ENCODE results near the gene AMY2B. TPM values are rescaled to one million over a fixed set of nuclear protein-coding genes. Genes with fewer than 3 reads are reported as not detected.
"Not testable (repeated sequence)": the region's sequence is repeated elsewhere in the genome, so short reads cannot be mapped to it uniquely, and the experiment has no call there.

The AMY2B gene
- 0.55 TPM for polyA plus RNA-seq (2013, experiment 1 of 2; ENCODE audit: insufficient read length)
- 1.7 TPM for polyA plus RNA-seq (2013, experiment 2 of 2; ENCODE audit: insufficient read length)

DNA sequence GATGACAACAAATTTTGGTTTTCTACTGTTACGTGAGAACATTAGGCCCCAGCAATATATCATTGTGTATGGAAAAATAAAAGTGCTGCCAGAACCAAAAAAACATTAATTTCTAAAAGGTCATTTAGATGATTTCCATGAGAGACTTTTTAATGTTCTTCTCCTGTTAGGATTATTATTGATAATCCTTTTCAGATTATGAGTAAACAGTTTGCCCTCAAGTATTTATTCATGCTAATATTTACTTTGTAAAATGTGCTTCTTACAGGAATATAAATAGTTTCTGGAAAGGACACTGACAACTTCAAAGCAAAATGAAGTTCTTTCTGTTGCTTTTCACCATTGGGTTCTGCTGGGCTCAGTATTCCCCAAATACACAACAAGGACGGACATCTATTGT lies at the start of gene AMY2B:
Gene AMY2B, plus strand, starts transcription at position 301 of the 400 bp plus-strand sequence. Its CDS starts 14 bp downstream, at position 315.
- DNase-seq, result not testable (repeated sequence)

DNA sequence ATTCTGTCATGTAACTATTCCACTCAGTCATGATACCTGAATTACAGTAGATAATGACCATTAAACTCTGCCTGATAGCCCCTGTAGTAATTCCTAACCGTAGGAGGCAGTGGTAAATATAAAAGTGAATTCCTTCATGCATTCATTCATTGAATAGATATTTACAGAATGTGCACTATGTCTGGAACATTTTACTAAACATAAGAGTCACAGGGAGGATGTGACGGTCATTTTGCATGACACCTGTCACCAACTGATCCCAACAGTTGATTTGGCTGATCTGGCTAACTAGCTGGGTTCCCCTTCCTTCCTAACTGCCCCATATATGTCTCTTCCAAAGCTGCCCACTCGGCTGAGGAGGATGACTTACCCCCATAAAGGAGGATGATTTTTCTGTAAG lies 48.0 kb upstream of the AMY2B start:
- no peak for DNase-seq

DNA sequence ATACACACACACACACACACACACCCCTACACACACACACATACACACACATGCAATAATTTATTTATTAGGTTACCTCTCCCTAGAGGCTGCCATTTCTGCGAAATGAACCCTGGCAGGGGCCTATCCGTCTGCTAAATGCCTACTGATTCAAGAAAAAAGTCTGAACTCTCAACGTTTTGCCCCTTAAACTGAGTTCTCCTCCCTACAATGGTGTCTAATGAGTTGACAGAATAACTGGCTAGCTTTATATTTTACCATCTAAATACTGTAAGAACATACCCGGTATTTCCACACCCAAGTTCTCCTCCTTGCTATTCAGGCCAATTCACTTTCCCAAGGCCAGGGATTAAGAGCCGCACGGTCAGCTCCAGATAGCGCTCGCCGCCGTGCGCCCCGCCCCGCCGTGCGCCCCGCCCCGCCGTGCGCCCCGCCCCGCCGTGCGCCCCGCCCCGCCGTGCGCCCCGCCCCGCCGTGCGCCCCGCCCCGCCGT lies 46.2 kb upstream of the AMY2B start:
- DNase-seq, result peak; percentile 52

DNA sequence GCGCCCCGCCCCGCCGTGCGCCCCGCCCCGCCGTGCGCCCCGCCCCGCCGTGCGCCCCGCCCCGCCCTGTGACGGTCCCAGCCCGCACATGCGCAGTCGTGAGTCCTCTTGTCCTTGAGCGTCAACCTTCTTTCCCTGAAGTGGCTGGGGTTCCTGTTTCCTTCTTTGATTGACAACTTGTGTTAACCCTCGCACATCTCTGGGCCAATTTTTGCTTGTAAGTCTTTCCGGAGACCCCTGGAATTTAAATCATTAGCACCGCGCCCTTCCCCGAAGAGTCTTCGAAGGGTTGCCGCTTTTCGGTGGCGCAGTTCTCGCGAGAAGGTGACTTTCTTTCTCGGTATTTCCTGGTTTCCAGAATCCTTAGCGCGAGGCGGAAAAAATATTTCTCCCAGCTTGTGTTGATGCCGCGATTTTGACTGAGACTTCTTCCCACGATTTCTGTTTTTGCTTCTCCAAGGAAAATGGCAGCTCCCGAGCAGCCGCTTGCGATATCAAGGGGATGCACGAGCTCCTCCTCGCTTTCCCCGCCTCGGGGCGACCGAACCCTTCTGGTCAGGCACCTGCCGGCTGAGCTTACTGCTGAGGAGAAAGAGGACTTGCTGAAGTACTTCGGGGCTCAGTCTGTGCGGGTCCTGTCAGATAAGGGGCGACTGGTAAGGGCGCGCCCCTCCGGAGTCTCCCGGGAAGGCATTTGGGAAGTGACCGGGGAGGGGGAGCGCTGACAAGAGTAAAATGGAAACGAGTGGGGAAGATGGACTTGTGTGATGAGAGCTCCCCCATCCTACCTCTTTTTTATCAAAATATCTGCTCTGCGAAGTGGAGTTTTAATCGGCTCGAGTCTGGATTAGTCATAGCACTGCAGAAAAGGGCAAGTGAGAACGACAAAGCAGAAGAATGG lies 45.5 kb upstream of the AMY2B start, which contains the start of gene RNPC3:
Gene RNPC3, plus strand, starts transcription at position 93 of the 901 bp plus-strand sequence. Its CDS starts 372 bp downstream, at position 465.
- peak; percentile 93 for DNase-seq

DNA sequence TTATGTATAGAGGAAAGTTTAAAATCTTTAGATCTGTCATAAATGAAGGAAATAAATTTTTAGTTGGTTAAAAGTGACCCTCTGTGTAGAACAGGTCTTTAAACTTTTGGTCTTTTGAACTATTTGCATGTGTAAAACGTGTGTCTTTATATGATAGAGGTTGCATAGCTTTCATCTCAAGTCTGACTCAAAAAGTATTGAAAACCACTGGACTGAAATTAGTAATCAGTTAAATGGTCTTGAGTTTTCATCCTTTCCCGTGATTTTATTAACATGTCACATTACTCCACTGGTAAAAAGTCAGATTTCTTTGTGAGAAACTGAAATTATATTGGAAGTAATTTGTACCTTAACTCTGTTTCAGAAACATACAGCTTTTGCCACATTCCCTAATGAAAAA lies 44.1 kb upstream of the AMY2B start:
- no peak for DNase-seq

DNA sequence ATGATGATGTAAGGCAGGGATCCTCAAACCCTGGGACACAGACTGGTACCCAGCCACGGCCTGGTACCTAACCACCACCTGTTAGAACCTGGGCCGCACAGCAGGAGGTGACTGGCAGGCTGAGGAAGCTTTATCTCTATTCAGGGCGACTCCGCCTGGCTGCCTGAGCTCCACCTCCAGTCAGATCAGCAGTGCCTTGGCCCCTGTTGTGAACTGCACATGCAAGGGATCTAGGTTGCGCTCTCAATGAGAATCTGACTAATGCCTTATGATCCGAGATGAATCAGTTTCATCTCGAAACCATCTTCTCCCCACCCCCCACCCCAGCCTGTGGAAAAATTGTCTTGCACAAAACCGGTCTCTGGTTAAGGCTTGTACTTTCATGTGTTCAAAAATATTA lies 41.6 kb upstream of the AMY2B start:
- DNase-seq, result no peak

DNA sequence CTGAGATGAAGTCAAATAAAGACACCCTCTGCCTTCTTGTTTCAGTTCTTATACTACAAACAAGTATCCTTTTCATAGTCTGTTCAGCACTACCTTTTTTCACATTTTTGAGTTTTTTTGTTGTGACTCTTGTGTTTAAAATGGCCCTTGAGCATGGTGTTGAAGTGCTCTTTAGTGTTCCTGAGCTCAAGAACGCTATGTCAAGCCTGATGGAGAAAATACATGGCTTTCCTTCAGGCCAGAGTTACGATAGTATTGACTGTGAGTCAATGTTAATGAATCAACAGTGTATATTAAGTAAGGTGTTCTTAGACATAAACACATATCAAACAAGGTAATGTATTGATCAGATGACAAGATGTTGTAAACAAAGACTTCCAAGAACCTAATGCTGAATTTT lies 33.2 kb upstream of the AMY2B start:
- no peak for DNase-seq

DNA sequence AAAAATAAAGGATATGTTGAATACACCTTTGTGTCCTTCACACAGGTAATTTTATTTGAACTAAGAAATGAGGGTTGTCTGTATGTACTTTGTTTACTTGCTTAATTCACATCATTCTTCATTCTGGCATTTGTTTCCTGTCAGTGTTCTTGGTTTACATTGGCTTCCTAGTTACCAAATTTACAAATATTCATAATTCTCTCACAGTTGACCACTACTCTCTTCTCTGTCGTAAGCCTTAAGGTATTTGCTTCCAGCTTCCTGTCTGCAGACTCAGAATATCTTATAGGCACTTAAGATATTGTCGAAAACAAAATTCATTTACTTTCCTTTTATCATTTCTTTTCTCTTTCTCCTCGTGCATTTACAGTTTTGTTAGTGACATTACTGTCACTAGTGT lies 30.0 kb upstream of the AMY2B start:
- no peak for DNase-seq

DNA sequence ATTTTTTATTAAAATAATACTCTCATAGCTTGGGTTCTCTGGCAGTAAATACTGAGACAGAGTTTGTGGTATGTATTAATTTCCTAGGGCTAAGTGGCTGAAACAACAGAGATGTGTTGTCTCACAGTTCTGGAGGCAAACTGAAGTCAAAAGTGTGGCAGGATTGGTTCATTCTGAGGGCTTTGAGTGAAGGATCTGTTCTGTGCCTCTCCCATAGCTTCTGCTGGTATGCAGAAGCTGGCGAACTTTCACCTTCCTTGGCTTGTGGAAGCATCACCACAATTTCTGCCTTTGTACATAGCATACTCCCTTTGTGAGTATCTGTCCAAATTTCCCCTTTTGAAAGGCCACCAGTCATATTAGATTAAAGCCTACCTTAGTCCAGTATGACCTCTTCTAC lies 24.9 kb upstream of the AMY2B start:
- no peak for DNase-seq

DNA sequence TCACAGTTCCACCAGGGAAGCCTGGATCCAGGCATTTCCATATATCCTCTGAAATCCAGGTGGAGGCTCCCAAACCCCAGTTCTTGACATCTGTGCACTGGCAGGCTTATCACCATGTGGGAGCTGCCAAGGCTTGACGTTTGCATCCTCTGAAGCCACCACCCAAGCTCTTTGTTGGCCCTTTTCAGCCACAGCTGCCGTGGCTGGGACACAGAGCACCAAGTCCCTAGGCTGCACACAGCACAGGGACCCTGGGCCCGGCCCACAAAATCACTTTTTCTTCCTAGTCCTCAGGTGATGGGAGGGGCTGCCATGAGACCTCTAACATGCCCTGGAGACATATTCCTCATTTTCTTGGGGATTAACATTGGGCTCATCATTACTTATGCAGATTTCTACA lies 23.5 kb upstream of the AMY2B start:
- DNase-seq, result no peak

DNA sequence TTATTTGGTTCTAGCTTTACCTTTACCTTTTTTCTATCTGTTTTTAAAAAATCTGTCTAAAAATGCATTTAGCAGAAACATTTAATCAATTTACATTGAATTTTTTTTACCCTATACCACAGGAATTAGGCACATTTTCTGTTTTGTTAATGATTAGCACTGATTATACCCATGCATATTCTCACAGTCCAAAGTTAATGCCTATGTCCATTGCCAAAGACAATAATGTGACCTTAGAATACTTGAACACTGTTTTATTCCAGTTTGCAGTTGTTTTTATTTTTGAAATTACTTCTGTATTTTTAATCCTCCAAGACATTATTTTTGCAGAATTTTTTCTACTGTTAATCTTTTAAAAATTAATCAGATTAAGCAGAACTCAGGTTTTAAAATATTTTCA lies 11.0 kb upstream of the AMY2B start:
- no peak for DNase-seq

DNA sequence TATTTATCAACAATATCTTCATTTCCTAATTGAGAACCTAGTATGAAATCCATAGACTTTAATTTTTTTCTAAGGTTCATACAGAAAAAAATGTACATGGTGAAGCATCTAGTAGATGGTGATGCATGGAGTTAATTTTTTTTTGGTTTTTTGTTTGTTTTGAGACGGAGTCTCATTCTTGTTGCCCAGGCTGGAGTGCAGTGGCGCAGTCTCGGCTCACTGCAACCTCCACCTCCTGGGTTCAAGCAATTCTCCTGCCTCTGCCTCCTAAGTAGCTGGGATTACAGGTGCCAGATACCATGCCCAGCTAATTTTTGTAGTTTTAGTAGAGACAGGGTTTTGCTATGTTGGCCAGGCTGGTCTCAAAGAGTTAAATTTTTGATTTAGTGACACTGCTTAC lies 10.3 kb upstream of the AMY2B start:
- DNase-seq, result not testable (repeated sequence)

DNA sequence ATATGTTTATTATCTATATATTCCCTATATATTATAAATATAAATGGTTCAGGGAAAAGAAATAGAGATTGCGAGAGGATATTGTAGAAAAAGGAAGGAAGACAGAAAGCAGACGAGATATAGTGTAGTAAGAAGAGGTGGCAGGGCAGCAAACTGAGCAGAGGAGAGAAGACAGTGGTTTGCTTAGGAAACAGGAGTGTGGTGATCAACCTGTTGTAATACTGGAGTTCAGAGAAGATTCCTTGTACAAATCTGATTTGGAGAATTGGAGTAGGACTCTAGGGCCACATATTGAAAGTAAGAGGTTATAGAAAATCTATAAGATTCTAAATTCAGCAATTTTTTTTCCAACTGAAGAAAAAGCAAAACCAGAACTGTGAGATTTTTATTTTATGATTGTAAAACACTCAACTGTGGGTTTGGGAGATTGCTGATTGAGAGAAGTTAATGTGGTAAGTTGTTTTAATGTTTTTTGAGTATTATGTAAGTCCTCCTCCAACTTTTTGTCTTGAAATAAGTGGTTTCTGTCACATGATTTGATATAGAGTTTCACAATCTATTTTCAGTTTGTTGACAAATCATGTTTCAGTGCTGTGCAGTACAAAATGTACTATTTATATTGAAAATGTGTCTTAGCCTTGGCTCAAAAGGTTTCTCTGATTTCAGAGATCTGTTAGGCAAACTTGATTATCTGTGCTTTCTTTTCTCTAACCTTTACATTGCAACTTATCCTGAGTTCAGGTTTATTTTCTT lies 9.6 kb upstream of the AMY2B start:
- DNase-seq, result no peak

DNA sequence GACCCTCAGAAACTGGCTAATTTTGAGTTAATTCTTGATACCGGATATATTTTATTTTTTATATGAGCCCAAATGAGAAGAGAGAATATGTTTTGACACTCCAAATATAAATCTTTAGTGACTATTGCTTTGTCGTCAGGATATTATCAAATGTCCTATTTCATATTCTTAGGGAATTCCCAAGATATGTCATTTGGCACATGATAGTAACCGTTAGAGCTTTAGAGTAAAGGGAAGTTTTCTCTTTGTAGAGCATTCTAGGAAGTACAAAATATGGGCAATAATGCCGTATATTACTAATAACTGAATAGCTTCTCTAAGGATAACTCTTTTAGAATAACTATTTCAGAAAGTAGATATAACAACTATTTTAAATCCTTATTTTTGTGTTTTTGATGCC lies 8.3 kb upstream of the AMY2B start:
- no peak for DNase-seq

DNA sequence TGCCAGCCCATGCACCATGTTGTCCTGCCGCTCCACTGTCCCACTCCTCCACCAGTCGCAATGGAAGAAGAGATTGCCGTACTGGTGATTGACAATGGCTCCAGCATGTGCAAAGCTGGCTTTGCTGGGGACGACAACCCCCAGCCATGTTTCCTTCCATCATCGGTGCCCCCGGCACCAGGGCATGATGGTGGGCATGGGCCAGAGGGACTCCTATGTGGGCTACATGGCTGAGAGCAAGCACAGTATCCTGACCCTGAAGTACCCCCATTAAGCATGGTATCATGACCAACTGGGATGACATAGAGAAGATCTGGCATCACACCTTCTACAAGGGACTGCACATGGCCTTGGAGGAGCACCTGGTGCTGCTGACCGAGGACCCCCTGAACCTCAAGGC lies 1.9 kb upstream of the AMY2B start:
- DNase-seq, result no peak

DNA sequence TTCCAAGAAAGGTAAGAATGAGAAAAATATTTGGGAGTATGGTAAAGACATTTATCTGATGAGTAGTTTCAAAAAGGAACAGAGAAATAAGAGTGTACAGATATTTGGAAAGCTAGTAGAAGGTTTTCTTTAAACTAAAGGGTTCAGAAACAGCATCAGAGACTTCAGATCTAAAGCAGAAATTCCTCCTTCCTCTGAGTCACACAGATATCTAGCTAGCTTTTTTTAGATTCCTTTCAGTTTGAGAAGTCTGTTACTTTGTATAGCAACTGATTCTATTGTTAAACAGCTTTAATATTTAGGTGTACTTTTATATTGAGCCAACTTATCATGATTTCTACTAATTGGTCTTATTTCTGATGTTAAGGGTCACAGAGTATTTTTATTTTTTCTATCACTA lies 4.7 kb downstream of the AMY2B start:
- no peak for DNase-seq

DNA sequence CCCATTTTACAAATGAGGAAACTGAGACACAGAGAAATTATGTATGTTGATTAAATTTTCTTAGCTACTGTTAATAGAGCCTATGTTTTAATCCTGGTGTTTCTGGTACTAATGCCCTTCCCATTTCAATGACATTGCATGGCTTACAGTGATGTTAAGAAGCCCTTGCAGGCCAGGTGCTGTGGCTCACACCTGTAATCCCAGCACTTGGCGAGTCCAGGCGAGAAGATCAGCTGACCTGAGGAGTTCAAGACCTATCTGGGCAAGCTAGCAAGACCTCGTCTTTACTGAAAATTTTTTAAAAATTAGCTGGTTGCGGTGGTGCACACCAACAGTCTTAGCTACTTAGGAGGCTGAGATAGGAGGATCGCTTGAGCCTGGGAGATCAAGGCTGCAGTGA lies 5.4 kb downstream of the AMY2B start:
- not testable (repeated sequence) for DNase-seq

DNA sequence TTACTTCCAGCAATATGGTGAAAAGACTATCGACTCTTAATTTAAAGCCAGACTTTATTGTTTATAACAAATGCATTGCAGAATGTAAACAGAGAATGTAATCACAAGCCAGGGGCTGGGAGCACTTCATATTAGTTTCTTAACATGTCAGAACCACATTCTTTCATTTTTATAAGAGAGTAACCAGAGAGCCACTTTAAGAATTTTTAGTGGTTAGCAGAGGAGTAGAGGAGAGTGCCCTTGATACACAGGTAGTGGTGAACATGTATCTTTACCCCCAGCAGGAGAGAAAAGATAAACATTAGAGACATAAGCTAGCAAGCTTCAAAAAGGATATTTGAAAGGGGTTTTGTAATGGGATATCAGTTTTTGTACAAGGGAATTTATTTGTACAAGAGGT lies 11.1 kb downstream of the AMY2B start:
- no peak for DNase-seq

DNA sequence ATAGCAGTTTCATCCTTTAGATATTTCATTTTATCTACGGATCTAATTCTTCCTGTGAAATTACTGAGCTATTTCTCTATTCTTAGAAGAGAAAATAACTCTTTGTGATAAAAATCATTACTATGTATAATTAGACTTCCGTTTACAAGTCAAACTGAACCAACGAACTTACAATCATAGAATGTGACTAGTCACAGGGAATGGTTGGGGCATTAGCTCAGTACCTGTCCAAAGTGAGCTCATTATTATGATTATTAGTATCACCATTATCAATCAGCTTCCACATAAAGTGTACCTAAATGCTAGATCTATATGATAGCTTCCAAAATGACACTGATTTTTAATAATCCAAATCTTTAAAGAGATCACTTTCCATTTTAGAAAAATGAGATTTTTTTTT lies 12.5 kb downstream of the AMY2B start:
- no peak for DNase-seq

DNA sequence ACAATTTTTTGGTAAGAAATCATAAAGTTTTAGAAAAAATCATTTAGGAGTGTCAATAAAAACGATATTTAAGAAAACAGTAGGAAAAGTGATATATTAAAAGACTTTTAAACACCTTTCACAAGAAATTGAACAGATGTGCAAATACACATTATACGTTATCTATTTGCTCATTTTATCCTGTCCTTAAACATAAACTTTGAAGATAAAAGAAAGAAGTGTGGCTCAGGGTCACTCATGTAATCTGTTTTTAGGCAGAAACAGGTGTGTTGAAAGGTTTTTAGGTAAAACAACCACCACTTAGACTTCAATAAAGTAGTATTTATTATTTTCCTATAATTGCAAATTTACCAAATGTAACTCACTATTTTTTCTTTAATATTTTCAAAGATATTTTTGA lies 13.1 kb downstream of the AMY2B start:
- no peak for DNase-seq

DNA sequence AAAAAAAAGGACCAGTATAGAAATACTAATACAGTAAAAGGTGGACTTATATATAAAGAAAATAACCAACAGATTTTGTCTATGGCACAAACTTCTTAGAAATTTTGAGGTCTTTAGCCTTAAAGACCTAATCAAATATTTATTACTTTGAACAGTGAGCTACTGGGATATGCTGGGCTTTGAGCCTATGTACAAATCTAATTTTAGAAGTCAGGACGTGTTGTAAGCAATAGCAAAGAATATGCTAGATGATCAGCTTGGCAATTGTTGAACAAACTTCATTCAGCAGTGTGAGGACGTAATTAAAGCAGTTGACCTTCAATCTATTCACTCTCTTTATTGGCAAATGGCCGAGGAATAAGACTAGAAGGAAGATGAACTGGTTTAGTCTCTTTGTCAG lies 31.4 kb downstream of the AMY2B start:
- DNase-seq, result not testable (repeated sequence)

DNA sequence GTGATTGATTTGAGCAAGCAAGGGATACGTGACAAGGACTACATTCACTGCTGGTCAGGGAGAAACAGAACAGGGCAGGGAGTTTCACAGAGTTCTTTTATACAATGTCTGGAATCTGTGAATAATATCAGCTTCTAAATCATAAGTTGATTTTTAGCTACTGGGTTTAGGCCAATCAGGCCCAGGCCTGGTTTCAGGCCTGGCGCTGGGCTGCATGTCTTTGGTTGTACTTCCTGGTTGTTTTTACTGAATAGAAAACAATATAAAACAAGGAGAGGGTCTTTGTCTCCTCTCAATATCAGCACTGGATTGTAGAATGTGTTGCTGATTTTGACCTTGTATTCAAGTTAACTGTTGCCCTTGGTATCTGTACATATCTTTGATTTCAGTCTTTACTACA lies 45.0 kb downstream of the AMY2B start:
- no peak for DNase-seq

DNA sequence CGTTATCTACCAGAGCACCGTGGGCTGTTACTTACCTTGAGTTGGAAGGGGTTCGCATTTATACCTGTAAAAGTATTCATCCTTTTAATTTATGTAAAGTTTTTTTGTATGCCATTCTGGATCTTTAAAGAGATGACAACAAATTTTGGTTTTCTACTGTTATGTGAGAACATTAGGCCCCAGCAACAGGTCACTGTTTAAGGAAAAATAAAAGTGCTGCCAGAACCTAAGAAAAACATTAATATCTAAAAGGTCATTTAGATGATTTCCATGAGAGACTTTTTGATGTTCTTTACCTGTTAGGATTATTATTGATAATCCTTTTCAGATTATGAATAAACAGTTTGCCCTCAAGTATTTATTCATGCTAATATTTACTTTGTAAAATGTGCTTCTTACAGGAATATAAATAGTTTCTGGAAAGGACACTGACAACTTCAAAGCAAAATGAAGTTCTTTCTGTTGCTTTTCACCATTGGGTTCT lies 45.6 kb downstream of the AMY2B start, which contains the start of gene AMY2A:
Gene AMY2A, plus strand, starts transcription at position 434 of the 484 bp plus-strand sequence. Its CDS starts 14 bp downstream, at position 448.
- DNase-seq, result not testable (repeated sequence)

All from fibroblast of skin of scalp (primary cell).